B cell (primary cell): Measurements from ENCODE around the gene TRABD2B. TPM values are rescaled to one million over a fixed set of nuclear protein-coding genes. Genes with fewer than 3 reads are reported as not detected.

Source experiments
- ATAC-seq: fragments of 200-7000 bp; cut with Tn5 transposase; one replicate; pipeline ENCODE4 v1.10.0; 2021; ENCODE audit warnings: low read depth, mild to moderate bottlenecking, moderate number of reproducible peaks, moderate library complexity
- CTCF ChIA-PET: fragments of 350-600 bp; sonication (Branson Sonifier 250); formaldehyde crosslinking; loops from one replicate; lab custom pipeline; 2021; ENCODE audit warnings: antibody characterized with exemption, inconsistent platforms; lab: Charles Lee
- POLR2A ChIA-PET: fragments of 350-600 bp; sonication (Branson Sonifier 250); formaldehyde crosslinking; loops from one replicate; lab custom pipeline; 2021; ENCODE audit warnings: antibody characterized with exemption; lab: Charles Lee
- DNase-seq: peaks from one replicate; pipeline ENCODE4 v3.0.0; 2013
- H2AFZ ChIP-seq: 2 replicates; pipeline ENCODE4 v1.6.1; 2012; ENCODE audit warnings: mild to moderate bottlenecking, low read depth, low read length; ENCODE audit not compliant: insufficient read depth, poor library complexity, severe bottlenecking
- H3K27ac ChIP-seq, 2 donors: 1 replicate in 1 of 2; 2 replicates in 1 of 2; pipeline ENCODE4 v1.5.1; 2012 to 2013; ENCODE audit warnings: low read length in 2 of 2, mild to moderate bottlenecking in 2 of 2, moderate library complexity in 1 of 2
- H3K27me3 ChIP-seq, 4 experiments: fragments of 200-600 bp in 1 of 4; sonication (generic) in 1 of 4; replicated peaks in 1 of 4; 1 replicate in 2 of 4; 2 replicates in 2 of 4; pipeline versions ENCODE4 v1.6.1 to v1.7.0; 2013 to 2016; ENCODE audit warnings: low read length in 3 of 4, mild to moderate bottlenecking in 2 of 4, mixed read lengths in 1 of 4, moderate library complexity in 1 of 4; ENCODE audit not compliant: insufficient read depth in 4 of 4, control insufficient read depth in 3 of 4; ENCODE audit errors: control extremely low read depth in 1 of 4
- H3K36me3 ChIP-seq, 2 experiments: replicated peaks in 1 of 2; 1 replicate in 1 of 2; 2 replicates in 1 of 2; pipeline versions ENCODE4 v1.6.1 to v1.7.1; 2013; ENCODE audit warnings: low read length in 1 of 2; ENCODE audit not compliant: insufficient read depth in 2 of 2, control insufficient read depth in 1 of 2; ENCODE audit errors: control extremely low read depth in 1 of 2, extremely low read depth in 1 of 2
- H3K4me1 ChIP-seq, 2 donors: fragments of 200-600 bp in 1 of 2; sonication (generic) in 1 of 2; 1 replicate in 1 of 2; 2 replicates in 1 of 2; pipeline versions ENCODE4 v1.5.1 to v1.6.1; 2013 to 2017; ENCODE audit warnings: low read length in 2 of 2; ENCODE audit not compliant: control insufficient read depth in 2 of 2, insufficient read depth in 2 of 2
- H3K4me2 ChIP-seq: replicated peaks from 2 replicates; pipeline ENCODE3; 2012; ENCODE audit warnings: mild to moderate bottlenecking, low read depth, low read length; ENCODE audit not compliant: poor library complexity, severe bottlenecking
- H3K4me3 ChIP-seq, 5 experiments: fragments of 200-600 bp in 1 of 5; sonication (generic) in 1 of 5; 1 replicate in 3 of 5; 2 replicates in 2 of 5; pipeline versions ENCODE4 v1.5.1 to v1.7.0; 2011 to 2016; ENCODE audit warnings: low read length in 4 of 5, mild to moderate bottlenecking in 4 of 5, low read depth in 2 of 5, control low read depth in 1 of 5, moderate library complexity in 1 of 5; ENCODE audit not compliant: insufficient read depth in 1 of 5; ENCODE audit errors: control extremely low read depth in 1 of 5, extremely low read depth in 1 of 5
- H3K79me2 ChIP-seq: fragments of 200-600 bp; sonication (generic); one replicate; pipeline ENCODE4 v1.6.0; 2016; ENCODE audit warnings: low read length; ENCODE audit not compliant: control insufficient read depth, insufficient read depth
- H3K9ac ChIP-seq: fragments of 200-600 bp; sonication (generic); 2 replicates; pipeline ENCODE4 v1.6.1; 2017; ENCODE audit warnings: mild to moderate bottlenecking, low read length, moderate library complexity
- H3K9me3 ChIP-seq, 3 donors: one replicate each; pipeline versions ENCODE4 v1.6.1 to v1.7.1; 2013; ENCODE audit warnings: low read length in 2 of 3; ENCODE audit not compliant: control insufficient read depth in 2 of 3, insufficient read depth in 1 of 3; ENCODE audit errors: control extremely low read depth in 1 of 3
- H4K20me1 ChIP-seq: 2 replicates; pipeline ENCODE4 v1.6.0; 2012; ENCODE audit warnings: mild to moderate bottlenecking, low read length; ENCODE audit not compliant: insufficient read depth, control insufficient read depth, poor library complexity, severe bottlenecking
- H3K27ac Mint-ChIP-seq: one replicate; pipeline ENCODE4 v1.8.0; 2021; ENCODE audit warnings: mixed read lengths
- H3K27me3 Mint-ChIP-seq: one replicate; pipeline ENCODE4 v1.8.0; 2021; ENCODE audit warnings: mixed read lengths
- H3K4me1 Mint-ChIP-seq: one replicate; pipeline ENCODE4 v1.8.0; 2021; ENCODE audit warnings: mixed read lengths
- H3K4me3 Mint-ChIP-seq: one replicate; pipeline ENCODE4 v1.8.0; 2021; ENCODE audit warnings: mixed read lengths
- H3K9me3 Mint-ChIP-seq: one replicate; pipeline ENCODE4 v1.8.0; 2022; ENCODE audit warnings: mixed read lengths; ENCODE audit not compliant: insufficient read depth
- EZH2 ChIP-seq: IDR thresholded peaks from 2 replicates; pipeline ENCODE4 v1.6.1; 2012; ENCODE audit warnings: borderline replicate concordance, low read depth, mild to moderate bottlenecking, moderate library complexity, low read length; ENCODE audit not compliant: insufficient read depth, poor library complexity, severe bottlenecking
- WGBS: methylation state at CpG from one replicate; pipeline ENCODE4 v1.1.5; 2013; ENCODE audit warnings: missing lambda C conversion rate; ENCODE audit not compliant: insufficient coverage; 5-methylcytosine and 5-hydroxymethylcytosine counted together
- intact Hi-C: fragments of 100-400 bp; cut with micrococcal nuclease; formaldehyde crosslinking; loops from one replicate; pipeline ENCODE4 v1.10.0; 2022
- polyA plus RNA-seq: library from polyadenylated mRNA; depleted of rRNA; stranded (reverse); fragments of >200 nt; gene quantifications from 2 replicates; pipeline ENCODE4 v1.2.3, GENCODE V29; 2012
- total RNA-seq, 2 donors: library from RNA; stranded (reverse); fragments of 120-200 nt in 1 of 2; gene quantifications; 1 replicate in 1 of 2; 2 replicates in 1 of 2; pipeline versions ENCODE4 v1.2.3 to v1.2.4, GENCODE V29; 2013 to 2022
- TF ChIP-seq, protein P1 (sequence below): fragments of 200-600 bp; IDR thresholded peaks from one replicate; pipeline ENCODE4 v1.8.0; 2022; ENCODE audit warnings: antibody characterized with exemption, mild to moderate bottlenecking

Gene TRABD2B
- total and polyA plus RNA-seq, 2 donors (not counting 1 experiment from before 2014, with no cell fraction given), result not detected

DNA sequence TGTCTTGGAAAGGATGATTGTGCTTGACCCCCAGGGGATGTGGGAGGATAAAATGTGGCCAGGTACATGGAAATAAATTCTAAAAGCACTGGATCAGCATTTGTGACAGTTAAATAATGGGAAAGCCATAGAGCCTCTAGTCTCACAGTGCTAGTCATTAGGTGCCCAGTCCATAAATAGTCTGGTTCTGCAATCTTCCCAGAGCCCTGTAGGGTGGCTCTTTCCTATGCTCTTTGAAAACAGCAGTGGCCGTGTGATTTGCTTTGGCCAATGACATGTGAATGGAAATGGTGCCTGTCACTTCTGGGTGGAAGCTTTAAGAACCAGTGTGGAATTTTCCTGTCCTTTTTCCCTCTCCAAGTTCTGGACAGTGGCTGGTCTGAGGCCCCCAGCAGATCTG lies 113.2 kb downstream of the TRABD2B start:
- Histone ChIP-seq H3K36me3 (no peaks in the 10 kb centered on the region), H3K9ac (no peak overlapping the region), H3K4me1 (no peaks in the 10 kb centered on the region), H2AFZ (no peak overlapping the region), H3K4me3 (no peak overlapping the region), H3K4me2 (no peak overlapping the region), H3K9me3 (peaks cover 0 to 4% (median 0%) of the 10 kb centered on the region in 3 donors), H3K79me2 (no peaks in the 10 kb centered on the region), H3K27ac (no peak overlapping the region), H3K27me3 (no peaks in the 10 kb centered on the region), H4K20me1 (no peaks in the 10 kb centered on the region)
- no peak overlapping the region for H3K4me3 Mint-ChIP-seq
- POLR2A ChIA-PET, result no interaction called here
- ATAC-seq (no peak), DNase-seq (no peak)
- CTCF ChIA-PET, result no interaction called here
- 82% methylated on average over 1 of the region's 1 CpG for WGBS
- H3K27me3 Mint-ChIP-seq, result peaks cover 4% of the 10 kb centered on the region
- TF ChIP-seq, protein P1, sequence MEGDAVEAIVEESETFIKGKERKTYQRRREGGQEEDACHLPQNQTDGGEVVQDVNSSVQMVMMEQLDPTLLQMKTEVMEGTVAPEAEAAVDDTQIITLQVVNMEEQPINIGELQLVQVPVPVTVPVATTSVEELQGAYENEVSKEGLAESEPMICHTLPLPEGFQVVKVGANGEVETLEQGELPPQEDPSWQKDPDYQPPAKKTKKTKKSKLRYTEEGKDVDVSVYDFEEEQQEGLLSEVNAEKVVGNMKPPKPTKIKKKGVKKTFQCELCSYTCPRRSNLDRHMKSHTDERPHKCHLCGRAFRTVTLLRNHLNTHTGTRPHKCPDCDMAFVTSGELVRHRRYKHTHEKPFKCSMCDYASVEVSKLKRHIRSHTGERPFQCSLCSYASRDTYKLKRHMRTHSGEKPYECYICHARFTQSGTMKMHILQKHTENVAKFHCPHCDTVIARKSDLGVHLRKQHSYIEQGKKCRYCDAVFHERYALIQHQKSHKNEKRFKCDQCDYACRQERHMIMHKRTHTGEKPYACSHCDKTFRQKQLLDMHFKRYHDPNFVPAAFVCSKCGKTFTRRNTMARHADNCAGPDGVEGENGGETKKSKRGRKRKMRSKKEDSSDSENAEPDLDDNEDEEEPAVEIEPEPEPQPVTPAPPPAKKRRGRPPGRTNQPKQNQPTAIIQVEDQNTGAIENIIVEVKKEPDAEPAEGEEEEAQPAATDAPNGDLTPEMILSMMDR, result no peak
- no peak for TF ChIP-seq EZH2
- intact Hi-C loops, result no loop called here
- no peaks in the 10 kb centered on the region for H3K4me1 Mint-ChIP-seq
- no peaks in the 10 kb centered on the region for H3K9me3 Mint-ChIP-seq
- H3K27ac Mint-ChIP-seq, result no peak overlapping the region

DNA sequence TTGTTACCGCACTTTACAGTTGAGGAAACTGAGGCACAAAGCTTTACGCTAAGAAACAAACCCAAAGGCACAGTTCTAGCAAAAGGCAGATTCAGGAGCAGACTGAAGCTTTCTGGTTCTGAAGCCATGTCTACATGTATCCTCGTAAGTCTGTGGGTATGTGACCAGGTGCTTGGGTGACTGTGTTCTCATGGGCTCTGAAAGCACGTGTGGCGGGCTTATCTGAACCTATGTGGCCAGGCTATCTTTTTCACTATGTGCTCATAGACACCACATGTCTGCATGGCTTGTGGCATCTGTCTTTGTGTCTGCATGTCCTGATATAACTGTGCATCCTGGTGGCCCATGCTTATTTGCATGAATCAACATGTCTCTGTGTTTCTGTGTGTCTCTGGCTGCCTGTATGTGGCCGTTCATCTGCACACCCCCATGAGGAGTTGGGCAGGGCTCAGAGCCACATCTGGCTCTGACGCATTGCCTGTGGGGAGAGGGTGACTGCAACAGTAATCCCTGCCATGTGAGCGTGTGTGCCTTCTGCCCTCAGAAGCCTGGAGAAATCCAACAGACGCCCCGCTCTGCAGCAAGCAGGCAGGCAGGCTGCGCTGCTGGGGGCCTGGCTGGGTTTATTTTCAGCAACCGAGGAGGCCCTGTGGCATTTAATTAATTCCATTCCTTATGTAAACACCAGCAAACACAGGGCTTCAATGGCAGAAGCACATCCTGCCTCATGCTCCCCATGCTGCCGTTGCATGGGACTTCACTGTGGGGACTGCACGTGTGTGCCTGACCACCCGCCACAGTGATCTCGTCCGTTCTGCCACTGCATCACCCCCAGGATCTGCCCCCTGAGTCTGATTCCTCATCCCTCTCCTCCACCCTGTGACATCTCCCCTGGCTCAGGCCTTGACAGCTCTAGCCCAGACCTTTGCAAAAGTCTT lies 115.4 kb downstream of the TRABD2B start:
- intact Hi-C loops, result no loop called here
- Mint-ChIP-seq H3K27ac (no peak overlapping the region), H3K4me1 (no peaks in the 10 kb centered on the region), H3K4me3 (no peak overlapping the region), H3K27me3 (peaks cover 3% of the 10 kb centered on the region), H3K9me3 (no peaks in the 10 kb centered on the region)
- TF ChIP-seq, protein P1, result no peak
- TF ChIP-seq EZH2, result no peak
- H3K27ac ChIP-seq, result no peak overlapping the region
- H3K9me3 ChIP-seq, result no peaks in the 10 kb centered on the region
- no peaks in the 10 kb centered on the region for H3K79me2 ChIP-seq
- H3K27me3 ChIP-seq, result no peaks in the 10 kb centered on the region
- ChIA-PET CTCF (no interaction called here), POLR2A (no interaction called here)
- H3K4me2 ChIP-seq, result no peak overlapping the region
- H3K36me3 ChIP-seq, result no peaks in the 10 kb centered on the region
- no peaks in the 10 kb centered on the region for H4K20me1 ChIP-seq
- H3K4me1 ChIP-seq, result no peaks in the 10 kb centered on the region
- DNase-seq, result no peak
- no peak overlapping the region for H3K4me3 ChIP-seq
- no peak overlapping the region for H2AFZ ChIP-seq
- no peak overlapping the region for H3K9ac ChIP-seq
- WGBS, result 92% methylated on average over 16 of the region's 17 CpGs
- no peak for ATAC-seq
